ENCODE measurements around the gene ARHGEF28. TPM values are rescaled to one million over a fixed set of nuclear protein-coding genes. Genes with fewer than 3 reads are reported as not detected.

The ARHGEF28 gene
- total RNA-seq, 2 donors from 2014 or later = 7.6 to 8.0 TPM

GRCh38 chr5:73814233-73814846 is 188.3 kb downstream of the ARHGEF28 start:
- Histone ChIP-seq H3K27ac (no peak overlapping the region), H3K36me3 (no peaks in the 10 kb centered on the region), H3K9ac (ENCODE audit: low read depth in 2 of 2, low read length in 2 of 2) (peak overlapping the region in 1 of 2 donors; percentile 62), H3K9me3 (no peaks in the 10 kb centered on the region), H3K4me3 (no peak overlapping the region), H3K27me3 (no peaks in the 10 kb centered on the region), H3K4me1 (no peaks in the 10 kb centered on the region)
- intact Hi-C loops (cut with DNase I) = no loop called here
- TF ChIP-seq CTCF (IDR thresholded peaks at IDR 0.05) = no peak
- no peak for DNase-seq

- Histone ChIP-seq H3K9me3 (no peaks in the 10 kb centered on the region), H3K27ac (no peak overlapping the region), H3K4me3 (no peak overlapping the region), H3K36me3 (no peaks in the 10 kb centered on the region), H3K9ac (ENCODE audit: low read depth in 2 of 2, low read length in 2 of 2) (no peak overlapping the region), H3K27me3 (no peaks in the 10 kb centered on the region), H3K4me1 (no peaks in the 10 kb centered on the region)
- no peak for TF ChIP-seq CTCF (IDR thresholded peaks at IDR 0.05)
- intact Hi-C loops (cut with DNase I) = no loop called here
- DNase-seq = no peak
Measured at GRCh38 chr5:73815631-73816030, 189.6 kb downstream of the ARHGEF28 start.

GRCh38 chr5:73816656-73817420 is 190.8 kb downstream of the ARHGEF28 start:
- DNase-seq = no peak
- Histone ChIP-seq H3K9ac (ENCODE audit: low read depth in 2 of 2, low read length in 2 of 2) (no peak overlapping the region), H3K4me1 (no peaks in the 10 kb centered on the region), H3K27me3 (no peaks in the 10 kb centered on the region), H3K9me3 (no peaks in the 10 kb centered on the region), H3K27ac (no peak overlapping the region), H3K36me3 (no peaks in the 10 kb centered on the region), H3K4me3 (no peak overlapping the region)
- no peak for TF ChIP-seq CTCF (IDR thresholded peaks at IDR 0.05)
- intact Hi-C loops (cut with DNase I) = no loop called here

GRCh38 chr5:73818357-73818756 is 192.4 kb downstream of the ARHGEF28 start:
- Histone ChIP-seq H3K27me3 (no peaks in the 10 kb centered on the region), H3K4me3 (no peak overlapping the region), H3K9me3 (no peaks in the 10 kb centered on the region), H3K4me1 (no peaks in the 10 kb centered on the region), H3K9ac (ENCODE audit: low read depth in 2 of 2, low read length in 2 of 2) (no peak overlapping the region), H3K27ac (no peak overlapping the region), H3K36me3 (no peaks in the 10 kb centered on the region)
- DNase-seq = no peak
- intact Hi-C loops (cut with DNase I) = no loop called here
- no peak for TF ChIP-seq CTCF (IDR thresholded peaks at IDR 0.05)

- no peak overlapping the region for H3K9ac ChIP-seq (ENCODE audit: low read depth in 2 of 2, low read length in 2 of 2)
- intact Hi-C loops (cut with DNase I) = no loop called here
- H3K27me3 ChIP-seq = no peaks in the 10 kb centered on the region
- H3K4me1 ChIP-seq = no peaks in the 10 kb centered on the region
- H3K4me3 ChIP-seq = no peak overlapping the region
- H3K9me3 ChIP-seq = no peaks in the 10 kb centered on the region
- no peak overlapping the region for H3K27ac ChIP-seq
- DNase-seq = peak; percentile 30
- H3K36me3 ChIP-seq = no peaks in the 10 kb centered on the region
- TF ChIP-seq CTCF (IDR thresholded peaks at IDR 0.05) = no peak
Measured at GRCh38 chr5:73820326-73820725, 194.3 kb downstream of the ARHGEF28 start.

All from colonic mucosa (tissue), 4 donors.